Pancreas (tissue), 10 donors: Measurements from ENCODE around the gene SFSWAP. TPM values are rescaled to one million over a fixed set of nuclear protein-coding genes. Genes with fewer than 3 reads are reported as not detected.

Experiments used
- ATAC-seq, 4 donors: fragments of 200-7000 bp; cut with Tn5 transposase; one replicate each; pipeline versions ENCODE4 v1.8.0 to v1.9.1; 2020; ENCODE audit warnings: mild to moderate bottlenecking in 4 of 4, moderate library complexity in 4 of 4
- DNase-seq, 6 donors: peaks; one replicate each; pipeline ENCODE4 v3.0.0-alpha.2; 2020
- FAIRE-seq: peaks from 2 replicates; lab custom pipeline; 2012; peaks lifted over from hg19 to GRCh38; lab: Jason Lieb, UNC
- H3K27ac ChIP-seq, 4 donors: fragments of 200-600 bp; sonication (generic); 1 replicate in 3 of 4; 2 replicates in 1 of 4; pipeline versions ENCODE4 v1.5.0 to v1.8.0; 2020
- H3K27me3 ChIP-seq, 4 donors: fragments of 200-600 bp; one replicate each; pipeline ENCODE4 v1.8.0; 2021
- H3K36me3 ChIP-seq, 3 donors: fragments of 200-600 bp; sonication (generic) in 1 of 3; one replicate each; pipeline versions ENCODE4 v1.5.0 to v1.8.0; 2020 to 2021
- H3K4me1 ChIP-seq, 3 donors: fragments of 200-600 bp; one replicate each; pipeline ENCODE4 v1.8.0; 2021
- H3K4me3 ChIP-seq, 4 donors: fragments of 200-600 bp; sonication (generic) in 2 of 4; one replicate each; pipeline versions ENCODE4 v1.5.0 to v1.8.0; 2020 to 2021
- H3K9me3 ChIP-seq, 4 donors: fragments of 200-600 bp; one replicate each; pipeline ENCODE4 v1.8.0; 2021
- whole genome bisulfite sequencing, 2 donors: extraction: QIAGEN DNeasy Blood & Tissue Kit; methylation state at CpG; one replicate each; pipeline ENCODE4 v1.1.7; 2013; 5-methylcytosine and 5-hydroxymethylcytosine counted together
- intact Hi-C, 3 donors: fragments of 100-400 bp; cut with DNase I; formaldehyde crosslinking; loops; one replicate each; pipeline versions ENCODE4 v1.11.1 to v1.14.2; 2022
- polyA plus RNA-seq, 2 donors: library from polyadenylated mRNA; stranded (reverse); fragments of 200-250 nt; gene quantifications; one replicate each; pipeline ENCODE4 v1.2.3, GENCODE V29; 2013
- total RNA-seq, 6 donors: library from RNA; stranded (reverse); fragmentation: NEBNext Ultra II Directional in 4 of 6; extraction: Animal tissue kit (Norgen Biotek cat#: 25700) in 4 of 6; gene quantifications; one replicate each; pipeline versions ENCODE4 v1.2.1 to v1.2.4, GENCODE V29; 2021 to 2023
- TF ChIP-seq, protein P1 (sequence below), 4 donors: fragments of 200-600 bp; sonication (generic) in 3 of 4; IDR thresholded peaks; one replicate each; pipeline versions ENCODE4 v1.5.0 to v1.8.0; 2021; ENCODE audit warnings: antibody characterized with exemption in 4 of 4
- donor health status: healthy with polysubstance abuse.
- donor health status: DM: no; HTN: no; CAD: no; lungs with moderate emphysema.
- donor health status: DM: no; HTN: no; CAD: no.
- donor health status: control.
- donor health status: control.
- donor health status: Bipolar disorder and iron deficiency.
- donor health status: DM: yes; HTN: yes; CAD: no.
- donor health status: DM: no; HTN: no; CAD: no.
- donor health status: DM: no; HTN: no; CAD: no.
- donor health status: DM: yes; HTN: yes; CAD: no.

Gene SFSWAP
- total and polyA plus RNA-seq, 8 donors = 12.9 to 50.7 (median 20.6) TPM

DNA sequence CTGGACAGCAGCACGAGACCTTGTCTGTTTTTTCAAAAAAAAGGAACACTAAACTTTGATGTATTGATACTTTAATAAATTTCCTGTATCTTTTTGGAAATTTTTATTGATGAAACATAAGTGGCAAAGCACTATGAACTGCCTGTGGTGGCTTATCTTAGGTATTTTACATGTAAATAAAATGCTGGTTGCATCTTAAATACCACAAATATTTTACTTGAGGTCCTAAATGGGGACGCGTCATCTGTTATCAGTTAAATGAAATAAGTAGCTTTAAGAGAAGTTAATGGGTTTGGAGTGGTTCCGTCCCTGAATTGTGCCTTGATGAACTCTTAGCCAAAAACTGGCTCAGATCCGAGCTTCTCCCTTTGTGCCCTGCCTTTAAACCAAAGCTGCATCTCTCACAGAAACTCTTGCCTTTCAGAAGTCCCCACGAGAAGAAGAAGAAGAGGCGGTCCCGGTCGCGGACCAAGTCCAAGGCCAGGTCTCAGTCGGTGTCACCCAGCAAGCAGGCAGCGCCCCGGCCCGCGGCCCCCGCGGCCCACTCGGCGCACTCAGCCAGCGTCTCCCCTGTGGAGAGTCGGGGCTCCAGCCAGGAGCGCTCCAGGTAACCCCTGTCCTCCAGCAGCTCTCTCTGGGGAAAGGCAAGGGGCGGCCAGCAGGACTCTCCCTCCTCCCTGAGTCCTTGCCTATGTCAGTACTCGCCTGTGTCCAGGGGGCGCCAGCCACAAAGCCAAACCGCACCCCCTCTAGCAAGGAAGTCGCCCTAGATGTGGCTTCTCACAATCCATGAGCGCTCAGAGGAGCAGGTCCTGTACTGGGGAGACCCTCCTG is 86.1 kb downstream of the SFSWAP start:
- Histone ChIP-seq H3K9me3 (no peaks in the 10 kb centered on the region), H3K4me1 (no peaks in the 10 kb centered on the region), H3K36me3 (peaks cover 5 to 37% (median 6%) of the 10 kb centered on the region in 3 donors), H3K4me3 (no peak overlapping the region), H3K27me3 (no peaks in the 10 kb centered on the region), H3K27ac (no peak overlapping the region)
- intact Hi-C loops = no loop called here
- DNase-seq (no peak), FAIRE-seq (no peak), ATAC-seq (no peak)
- TF ChIP-seq, protein P1, sequence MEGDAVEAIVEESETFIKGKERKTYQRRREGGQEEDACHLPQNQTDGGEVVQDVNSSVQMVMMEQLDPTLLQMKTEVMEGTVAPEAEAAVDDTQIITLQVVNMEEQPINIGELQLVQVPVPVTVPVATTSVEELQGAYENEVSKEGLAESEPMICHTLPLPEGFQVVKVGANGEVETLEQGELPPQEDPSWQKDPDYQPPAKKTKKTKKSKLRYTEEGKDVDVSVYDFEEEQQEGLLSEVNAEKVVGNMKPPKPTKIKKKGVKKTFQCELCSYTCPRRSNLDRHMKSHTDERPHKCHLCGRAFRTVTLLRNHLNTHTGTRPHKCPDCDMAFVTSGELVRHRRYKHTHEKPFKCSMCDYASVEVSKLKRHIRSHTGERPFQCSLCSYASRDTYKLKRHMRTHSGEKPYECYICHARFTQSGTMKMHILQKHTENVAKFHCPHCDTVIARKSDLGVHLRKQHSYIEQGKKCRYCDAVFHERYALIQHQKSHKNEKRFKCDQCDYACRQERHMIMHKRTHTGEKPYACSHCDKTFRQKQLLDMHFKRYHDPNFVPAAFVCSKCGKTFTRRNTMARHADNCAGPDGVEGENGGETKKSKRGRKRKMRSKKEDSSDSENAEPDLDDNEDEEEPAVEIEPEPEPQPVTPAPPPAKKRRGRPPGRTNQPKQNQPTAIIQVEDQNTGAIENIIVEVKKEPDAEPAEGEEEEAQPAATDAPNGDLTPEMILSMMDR (IDR thresholded peaks at IDR 0.05) = no peak
- WGBS, 2 donors = 92% methylated on average over 28 of the region's 28 CpGs

DNA sequence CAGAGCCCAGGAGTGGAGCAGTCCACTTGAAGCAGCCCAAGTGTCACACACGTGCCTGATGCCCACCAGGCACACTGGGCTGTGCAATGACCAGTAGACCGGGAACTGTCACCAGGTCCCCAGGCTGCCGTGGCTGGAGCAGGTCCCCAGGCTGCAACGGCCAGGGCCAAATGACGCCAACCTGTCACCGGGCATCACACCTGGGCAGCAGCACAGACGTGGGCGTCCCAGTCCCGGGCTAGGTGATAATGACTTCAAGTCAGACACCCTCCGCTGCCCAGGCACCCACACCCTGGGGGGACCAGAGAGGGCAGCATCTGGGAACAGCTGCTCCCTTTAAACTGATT is 86.7 kb downstream of the SFSWAP start:
- intact Hi-C loops = no loop called here
- FAIRE-seq = no peak
- WGBS, 2 donors = 84 to 85% methylated on average over 10 of the region's 10 CpGs

DNA sequence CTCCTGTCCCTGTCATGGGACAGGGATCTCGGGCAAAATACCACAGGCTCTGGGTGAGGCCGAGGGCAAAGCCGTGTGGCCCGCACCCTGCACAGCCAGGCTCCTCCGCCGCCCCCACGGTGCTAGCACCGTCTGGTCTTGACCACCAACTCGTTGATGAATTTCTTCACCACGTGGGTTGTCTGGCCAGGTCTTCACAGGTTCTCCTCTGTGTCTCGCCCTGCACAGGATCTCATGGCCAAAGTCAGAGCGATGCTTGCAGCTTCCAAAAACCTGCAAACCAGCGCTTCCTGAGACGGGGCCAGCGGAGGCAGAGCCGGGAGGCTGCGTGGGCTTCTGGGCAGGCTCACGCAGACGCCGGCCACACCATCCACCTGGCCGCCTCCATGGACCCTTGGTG is 88.3 kb downstream of the SFSWAP start:
- Histone ChIP-seq H3K4me3 (no peak overlapping the region), H3K9me3 (no peaks in the 10 kb centered on the region), H3K36me3 (peaks cover 5 to 32% (median 6%) of the 10 kb centered on the region in 3 donors), H3K27ac (no peak overlapping the region), H3K4me1 (no peaks in the 10 kb centered on the region), H3K27me3 (no peaks in the 10 kb centered on the region)
- TF ChIP-seq, protein P1 (IDR thresholded peaks at IDR 0.05) = no peak
- intact Hi-C loops = no loop called here
- WGBS, 2 donors = 93 to 94% methylated on average over 20 to 21 of the region's 21 CpGs
- DNase-seq (no peak), ATAC-seq (no peak), FAIRE-seq (no peak)

More for the DNA sequence above, 86.7 kb downstream of the SFSWAP start:
- Histone ChIP-seq H3K4me3 (no peak overlapping the region), H3K27ac (no peak overlapping the region), H3K27me3 (no peaks in the 10 kb centered on the region), H3K4me1 (no peaks in the 10 kb centered on the region), H3K36me3 (peaks cover 5 to 37% (median 6%) of the 10 kb centered on the region in 3 donors), H3K9me3 (no peaks in the 10 kb centered on the region)
- no peak for DNase-seq
- TF ChIP-seq, protein P1 (IDR thresholded peaks at IDR 0.05) = no peak
- ATAC-seq = no peak

DNA sequence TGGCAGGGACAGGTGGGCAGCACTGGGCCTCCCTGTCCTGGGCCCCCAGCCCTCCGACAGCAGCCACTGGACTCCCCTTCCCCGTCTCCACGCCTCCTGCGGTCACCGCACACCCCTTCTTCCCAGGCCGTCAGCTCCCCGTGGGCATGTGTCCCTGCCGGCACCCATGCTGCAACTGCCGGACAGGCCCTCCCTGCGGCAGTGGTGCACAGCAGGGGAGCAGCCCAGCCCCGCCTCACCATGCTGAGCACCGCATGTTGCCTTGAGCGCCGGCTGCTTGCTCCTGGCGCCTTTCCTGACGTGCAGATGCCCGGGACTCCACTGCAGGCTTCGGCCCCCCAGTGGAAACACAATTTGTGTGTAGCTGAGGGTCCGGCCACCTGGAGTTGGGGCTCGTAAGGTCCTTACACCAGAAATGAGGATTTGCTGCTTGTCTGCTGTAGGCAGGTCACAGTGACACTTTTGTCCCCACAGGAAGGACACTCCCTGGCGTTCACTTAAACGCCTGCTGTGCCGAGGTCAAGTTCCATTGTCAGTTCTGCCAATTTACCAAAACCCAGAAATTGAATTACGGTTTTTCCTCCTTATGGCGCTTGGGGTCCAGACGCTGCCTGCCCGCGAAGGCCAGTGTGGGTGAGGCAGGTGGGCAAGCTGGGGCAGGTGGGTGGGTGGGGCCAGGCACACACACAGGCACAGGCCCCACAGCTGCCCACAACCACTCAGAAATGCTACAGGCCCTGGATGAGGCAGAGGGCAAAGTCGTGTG is 89.1 kb downstream of the SFSWAP start:
- no peaks in the 10 kb centered on the region for H3K27me3 ChIP-seq
- intact Hi-C loops = no loop called here
- FAIRE-seq (no peak), ATAC-seq (peak in 1 of 4 donors; percentile 7), DNase-seq (no peak)
- H3K4me3 ChIP-seq = no peak overlapping the region
- H3K27ac ChIP-seq = no peak overlapping the region
- no peaks in the 10 kb centered on the region for H3K4me1 ChIP-seq
- no peaks in the 10 kb centered on the region for H3K9me3 ChIP-seq
- peaks cover 5 to 32% (median 6%) of the 10 kb centered on the region in 3 donors for H3K36me3 ChIP-seq
- TF ChIP-seq, protein P1 (IDR thresholded peaks at IDR 0.05) = no peak
- WGBS, 2 donors = 93% methylated on average over 29 of the region's 29 CpGs
